Activated CD4-positive, alpha-beta T cell treated with anti-CD3 and anti-CD28 coated beads for 48 hours (primary cell): ENCODE results near the gene TEDC2.
A peak's percentile ranks its signal among the peaks of the same experiment; 100 is the strongest.
"Not testable (repeated sequence)": the region's sequence is repeated elsewhere in the genome, so short reads cannot be mapped to it uniquely, and the experiment has no call there.

Experiments
- DNase-seq: peaks from one replicate; pipeline ENCODE4 v3.0.0-alpha.2; 2020

The TEDC2 gene

GRCh38 chr16:2459647-2460390, at the start of gene TEDC2:
Gene TEDC2 (plus strand): TSS chr16:2460109. CDS start chr16:2460145, 36 bp downstream.
- peak; percentile 99 for DNase-seq

- DNase-seq: no peak
These were observed 44.8 kb upstream of the TEDC2 start for GRCh38 chr16:2415085-2415484.

GRCh38 chr16:2420035-2420434, 39.9 kb upstream of the TEDC2 start:
- no peak for DNase-seq

- no peak for DNase-seq
These were observed 37.6 kb upstream of the TEDC2 start for GRCh38 chr16:2422123-2422867.

- no peak for DNase-seq
These were observed 35.6 kb upstream of the TEDC2 start for GRCh38 chr16:2424061-2425007.

- no peak for DNase-seq
These were observed 34.8 kb upstream of the TEDC2 start for GRCh38 chr16:2425008-2425518.

- DNase-seq: no peak
These were observed 34.0 kb upstream of the TEDC2 start for GRCh38 chr16:2425825-2426430.

GRCh38 chr16:2426941-2427361, 33.0 kb upstream of the TEDC2 start:
- no peak for DNase-seq

- no peak for DNase-seq
These were observed 32.4 kb upstream of the TEDC2 start for GRCh38 chr16:2427526-2427925.

GRCh38 chr16:2428051-2428783, 31.7 kb upstream of the TEDC2 start:
- DNase-seq: peak; percentile 35

GRCh38 chr16:2428784-2429033, 31.2 kb upstream of the TEDC2 start:
- DNase-seq: no peak

GRCh38 chr16:2429034-2429770, 30.7 kb upstream of the TEDC2 start, which contains the start of gene CCNF:
Gene CCNF (plus strand): TSS chr16:2429447. CDS start chr16:2429482, 35 bp downstream.
- DNase-seq: peak; percentile 98

- DNase-seq: no peak
These were observed 29.9 kb upstream of the TEDC2 start for GRCh38 chr16:2429771-2430663.

- no peak for DNase-seq
These were observed 27.6 kb upstream of the TEDC2 start for GRCh38 chr16:2432286-2432685.

- DNase-seq: no peak
These were observed 27.0 kb upstream of the TEDC2 start for GRCh38 chr16:2432801-2433505.

GRCh38 chr16:2435236-2435635, 24.7 kb upstream of the TEDC2 start:
- DNase-seq: not testable (repeated sequence)

GRCh38 chr16:2436110-2436509, 23.8 kb upstream of the TEDC2 start:
- DNase-seq: no peak

GRCh38 chr16:2437032-2437790, 22.7 kb upstream of the TEDC2 start:
- DNase-seq: no peak

- DNase-seq: no peak
These were observed 21.8 kb upstream of the TEDC2 start for GRCh38 chr16:2438121-2438520.
